Choroid plexus epithelial cell (primary cell): ENCODE data around the gene CAPZA2.
"Not testable (repeated sequence)": the region's sequence is repeated elsewhere in the genome, so short reads cannot be mapped to it uniquely, and the experiment has no call there.

Experiments
- DNase-seq: peaks from one replicate; pipeline ENCODE4 v3.0.0-alpha.2; 2010; ENCODE audit warnings: low read depth
- H3K4me3 ChIP-seq: 2 replicates; pipeline ENCODE4 v1.5.1; 2011; ENCODE audit warnings: low read depth, mild to moderate bottlenecking, control low read depth, low read length, moderate library complexity
- TF ChIP-seq, protein P1 (sequence below): conservative IDR thresholded peaks from 2 replicates; pipeline ENCODE4 v1.5.1; 2011; ENCODE audit warnings: low read depth, mild to moderate bottlenecking, control low read depth, inconsistent platforms, low read length, moderate library complexity

CAPZA2 gene

DNA sequence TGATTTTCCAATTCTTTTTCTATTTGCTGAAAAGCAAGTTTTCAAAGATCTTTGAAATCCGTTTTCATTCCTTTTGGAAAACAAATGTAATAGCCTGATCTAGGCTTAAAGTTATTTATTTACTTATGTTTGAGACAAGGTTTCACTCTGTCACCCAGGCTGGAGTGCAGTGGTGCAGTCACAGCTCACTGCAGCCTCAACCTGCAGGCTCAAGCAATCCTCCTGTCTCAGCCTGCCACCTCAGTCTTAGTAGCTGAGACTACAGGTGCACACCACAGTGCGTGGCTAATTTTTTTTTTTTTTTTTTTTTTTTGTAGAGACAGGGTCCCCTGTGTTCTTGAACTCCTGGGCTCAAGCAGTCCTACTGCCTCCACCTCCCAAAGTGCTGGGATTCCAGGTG is 95.5 kb downstream of the CAPZA2 start:
- no peak overlapping the region for H3K4me3 ChIP-seq
- no peak for DNase-seq
- TF ChIP-seq, protein P1, sequence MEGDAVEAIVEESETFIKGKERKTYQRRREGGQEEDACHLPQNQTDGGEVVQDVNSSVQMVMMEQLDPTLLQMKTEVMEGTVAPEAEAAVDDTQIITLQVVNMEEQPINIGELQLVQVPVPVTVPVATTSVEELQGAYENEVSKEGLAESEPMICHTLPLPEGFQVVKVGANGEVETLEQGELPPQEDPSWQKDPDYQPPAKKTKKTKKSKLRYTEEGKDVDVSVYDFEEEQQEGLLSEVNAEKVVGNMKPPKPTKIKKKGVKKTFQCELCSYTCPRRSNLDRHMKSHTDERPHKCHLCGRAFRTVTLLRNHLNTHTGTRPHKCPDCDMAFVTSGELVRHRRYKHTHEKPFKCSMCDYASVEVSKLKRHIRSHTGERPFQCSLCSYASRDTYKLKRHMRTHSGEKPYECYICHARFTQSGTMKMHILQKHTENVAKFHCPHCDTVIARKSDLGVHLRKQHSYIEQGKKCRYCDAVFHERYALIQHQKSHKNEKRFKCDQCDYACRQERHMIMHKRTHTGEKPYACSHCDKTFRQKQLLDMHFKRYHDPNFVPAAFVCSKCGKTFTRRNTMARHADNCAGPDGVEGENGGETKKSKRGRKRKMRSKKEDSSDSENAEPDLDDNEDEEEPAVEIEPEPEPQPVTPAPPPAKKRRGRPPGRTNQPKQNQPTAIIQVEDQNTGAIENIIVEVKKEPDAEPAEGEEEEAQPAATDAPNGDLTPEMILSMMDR = no peak

DNA sequence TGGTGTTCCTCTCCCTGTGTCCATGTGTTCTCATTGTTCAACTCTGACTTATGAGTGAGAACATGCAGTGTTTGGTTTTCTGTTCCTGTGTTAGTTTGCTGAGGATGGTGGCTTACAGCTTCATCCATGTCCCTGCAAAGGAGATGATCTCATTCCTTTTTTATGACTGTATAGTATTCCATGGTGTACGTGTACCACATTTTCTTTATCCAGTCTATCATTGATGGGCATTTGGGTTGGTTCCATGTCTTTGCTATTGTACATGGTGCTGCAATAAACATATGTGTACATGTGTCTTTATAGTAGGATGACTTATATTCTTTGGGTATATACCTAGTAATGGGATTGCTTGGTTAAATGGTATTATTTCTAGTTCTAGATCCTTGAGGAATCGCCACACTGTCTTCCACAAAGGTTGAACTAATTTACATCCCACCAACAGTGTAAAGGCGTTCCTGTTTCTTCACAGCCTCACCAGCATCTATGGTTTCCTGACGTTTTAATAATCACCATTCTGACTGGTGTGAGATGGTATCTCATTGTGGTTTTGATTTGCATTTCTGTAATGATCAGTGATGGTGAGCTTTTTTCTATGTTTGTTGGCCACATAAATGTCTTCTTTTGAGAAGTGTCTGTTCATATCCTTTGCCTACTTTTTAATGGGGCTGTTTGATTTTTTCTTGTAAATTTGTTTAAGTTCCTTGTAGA is 99.7 kb downstream of the CAPZA2 start:
- DNase-seq = not testable (repeated sequence)

DNA sequence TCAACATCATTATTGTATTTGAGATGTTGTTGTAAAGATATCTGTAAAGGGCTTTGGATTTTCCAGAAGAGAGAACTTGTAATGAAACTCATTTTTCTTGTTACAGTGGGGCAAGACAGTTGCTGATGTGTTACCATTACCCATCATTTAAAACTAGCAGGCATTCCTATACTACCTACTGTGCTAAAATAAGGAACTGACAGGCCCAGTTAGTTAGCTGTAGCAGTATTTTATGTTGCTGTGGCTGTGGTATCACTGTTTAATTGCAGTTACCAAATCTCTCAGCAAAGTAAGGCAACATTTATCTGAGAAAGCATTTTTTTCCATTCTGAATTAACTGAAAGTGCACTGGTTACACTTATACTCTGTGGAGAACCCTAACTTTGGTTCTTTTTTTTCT is 100.8 kb downstream of the CAPZA2 start:
- TF ChIP-seq, protein P1 = no peak
- DNase-seq = no peak
- no peak overlapping the region for H3K4me3 ChIP-seq

More for the DNA sequence above, 99.7 kb downstream of the CAPZA2 start:
- H3K4me3 ChIP-seq = not testable (repeated sequence)

DNA sequence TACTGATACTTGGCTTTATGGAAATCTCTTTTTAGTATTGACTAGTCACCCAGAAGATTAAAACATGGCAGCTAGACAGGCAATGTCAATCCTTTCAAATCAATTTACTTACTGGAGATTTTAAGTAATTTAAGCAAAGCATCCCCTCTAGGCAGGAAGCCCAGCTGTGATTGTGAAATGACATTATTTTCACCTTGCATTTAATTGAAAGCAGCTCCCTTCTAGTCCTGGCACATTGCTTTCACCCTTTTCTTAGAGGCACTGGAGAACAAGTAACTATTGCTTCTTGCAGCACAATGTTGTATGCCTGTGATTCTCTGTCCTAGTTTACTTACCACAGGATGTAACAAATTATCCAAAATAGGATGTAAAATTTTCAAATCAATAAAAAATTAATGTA is 104.2 kb downstream of the CAPZA2 start:
- H3K4me3 ChIP-seq = no peak overlapping the region
- no peak for DNase-seq
- TF ChIP-seq, protein P1 = no peak

DNA sequence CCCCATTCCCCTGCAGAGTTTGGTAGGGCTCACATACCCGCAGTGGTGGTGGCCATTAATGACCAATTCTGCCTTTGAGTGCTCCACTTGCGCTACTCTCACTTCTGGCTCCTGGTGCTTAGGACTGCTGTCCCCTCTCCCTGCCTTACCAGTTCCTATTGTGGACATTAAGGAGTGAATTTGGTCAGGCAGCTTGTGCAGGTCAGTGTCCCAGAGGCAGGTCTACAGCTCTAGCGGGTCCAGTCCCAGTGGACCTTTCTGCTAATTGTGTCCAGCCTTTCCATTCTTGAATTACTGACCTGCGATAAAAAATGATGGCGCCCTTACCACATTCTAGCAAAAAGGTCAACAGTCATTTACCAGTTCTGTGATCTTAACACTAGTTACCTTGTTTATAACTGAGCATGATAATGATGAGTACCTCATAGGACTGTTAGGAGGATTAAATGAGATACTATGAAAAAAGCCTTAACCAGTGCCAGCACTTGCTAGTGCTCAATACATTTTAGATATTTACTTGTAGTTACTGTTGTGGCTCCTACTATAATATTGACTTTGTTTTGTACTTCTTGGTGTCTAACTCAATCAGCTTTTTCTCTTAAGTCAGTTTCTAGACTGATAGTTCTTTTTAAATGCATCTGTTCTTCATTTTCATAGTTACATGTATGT is 105.0 kb downstream of the CAPZA2 start:
- TF ChIP-seq, protein P1 = no peak
- no peak for DNase-seq
- H3K4me3 ChIP-seq = no peak overlapping the region

DNA sequence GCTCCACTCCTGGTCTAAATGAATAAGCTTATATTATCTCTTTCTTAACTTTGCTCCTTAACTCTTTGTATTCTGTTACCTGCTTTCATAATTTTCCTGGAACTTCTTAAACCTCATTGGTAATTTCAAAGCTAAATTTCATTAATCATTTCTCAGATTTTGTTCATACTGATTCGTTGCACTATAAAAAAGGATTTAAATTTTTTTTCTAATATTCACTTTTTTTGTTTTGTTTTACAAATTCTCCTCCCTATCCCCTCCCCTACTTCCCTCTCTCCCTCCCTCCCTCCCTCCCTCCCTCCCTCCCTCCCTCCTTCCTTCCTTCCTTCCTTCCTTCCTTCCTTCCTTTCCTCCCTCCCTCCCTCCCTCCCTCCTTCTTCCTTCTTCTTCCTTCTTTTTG is 105.6 kb downstream of the CAPZA2 start:
- no peak overlapping the region for H3K4me3 ChIP-seq
- TF ChIP-seq, protein P1 = no peak
- no peak for DNase-seq

DNA sequence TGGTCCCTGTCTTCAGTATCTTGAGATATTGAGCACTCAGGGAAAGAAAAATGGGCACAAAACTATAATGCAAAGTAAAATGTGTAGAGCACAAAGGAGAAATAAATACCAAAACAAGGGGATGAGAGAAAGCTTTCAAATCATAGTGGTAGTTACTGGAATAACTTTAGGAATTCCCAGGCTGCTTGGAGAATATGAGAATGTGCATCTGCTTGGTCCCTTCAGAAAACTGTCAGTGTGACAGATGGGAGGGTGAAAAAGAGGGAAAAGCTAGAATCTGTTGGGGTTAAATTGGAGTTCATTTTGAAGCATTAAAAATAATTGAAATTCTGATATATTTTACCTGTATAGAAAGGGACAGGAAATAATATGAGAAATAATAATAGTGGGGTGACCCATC is 106.2 kb downstream of the CAPZA2 start:
- DNase-seq = no peak
- H3K4me3 ChIP-seq = no peak overlapping the region
- TF ChIP-seq, protein P1 = no peak
